ENCODE measurements around the gene DSG2. TPM values are rescaled to one million over a fixed set of nuclear protein-coding genes. Genes with fewer than 3 reads are reported as not detected.
"Not testable (repeated sequence)": the region's sequence is repeated elsewhere in the genome, so short reads cannot be mapped to it uniquely, and the experiment has no call there.

DSG2 gene
- total RNA-seq = 10 to 100 TPM; 47.5 to 51.0 TPM
- long read RNA-seq, full-length matches to known transcripts = 33 of 43 reads
- long read RNA-seq, partial matches to known transcripts = 3 of 43 reads
- long read RNA-seq, other reads (novel, unspliced or antisense) = 7 of 43 reads

GRCh38 chr18:31497836-31498573 lies at the start of gene DSG2:
Gene DSG2, plus strand, starts transcription at chr18:31498177. Its CDS starts 75 bp downstream, at chr18:31498252.
- ATAC-seq (peak; percentile 98), DNase-seq (peak; percentile 74)
- intact Hi-C loops (cut with DNase I) = loop anchor here in 1 of 2 donors (5.0 kb wide), 1 partner anchor 221 kb away; no protein-coding TSS in a partner anchor

GRCh38 chr18:31450409-31450808 lies 47.6 kb upstream of the DSG2 start:
- intact Hi-C loops (cut with DNase I) = no loop called here
- no peak for ATAC-seq
- no peak for DNase-seq

- ATAC-seq = no peak
- intact Hi-C loops (cut with DNase I) = no loop called here
- DNase-seq = no peak
These were observed 46.4 kb upstream of the DSG2 start for GRCh38 chr18:31451625-31452024.

- intact Hi-C loops (cut with DNase I) = no loop called here
These were observed 43.8 kb upstream of the DSG2 start for GRCh38 chr18:31454066-31454708.

GRCh38 chr18:31469629-31470028 lies 28.3 kb upstream of the DSG2 start:
- intact Hi-C loops (cut with DNase I) = no loop called here
- no peak for DNase-seq
- no peak for ATAC-seq

More at GRCh38 chr18:31454066-31454708, 43.8 kb upstream of the DSG2 start:
- ATAC-seq (peak; percentile 44 to 91), DNase-seq (no peak)

- intact Hi-C loops (cut with DNase I) = no loop called here
- DNase-seq = no peak
- no peak for ATAC-seq
These were observed 19.3 kb upstream of the DSG2 start for GRCh38 chr18:31478688-31479087.

- intact Hi-C loops (cut with DNase I) = no loop called here
- DNase-seq = no peak
- ATAC-seq = no peak
These were observed 15.9 kb upstream of the DSG2 start for GRCh38 chr18:31482051-31482450.

GRCh38 chr18:31483396-31483795 lies 14.6 kb upstream of the DSG2 start:
- no peak for ATAC-seq

GRCh38 chr18:31484461-31484860 lies 13.5 kb upstream of the DSG2 start:
- ATAC-seq (no peak), DNase-seq (no peak)
- intact Hi-C loops (cut with DNase I) = no loop called here

More at GRCh38 chr18:31483396-31483795, 14.6 kb upstream of the DSG2 start:
- intact Hi-C loops (cut with DNase I) = no loop called here
- no peak for DNase-seq

- intact Hi-C loops (cut with DNase I) = no loop called here
- DNase-seq (no peak), ATAC-seq (no peak)
These were observed 11.8 kb upstream of the DSG2 start for GRCh38 chr18:31486165-31486564.

GRCh38 chr18:31487246-31488015 lies 10.5 kb upstream of the DSG2 start:
- no peak for DNase-seq
- intact Hi-C loops (cut with DNase I) = no loop called here
- ATAC-seq = no peak

- DNase-seq (no peak), ATAC-seq (no peak)
- intact Hi-C loops (cut with DNase I) = no loop called here
These were observed 8.7 kb upstream of the DSG2 start for GRCh38 chr18:31489311-31489710.

GRCh38 chr18:31490387-31490786 lies 7.6 kb upstream of the DSG2 start:
- intact Hi-C loops (cut with DNase I) = no loop called here
- no peak for DNase-seq
- ATAC-seq = peak in 1 of 2 donors; percentile 39

- DNase-seq (no peak), ATAC-seq (peak in 1 of 2 donors; percentile 17)
- intact Hi-C loops (cut with DNase I) = no loop called here
These were observed 7.1 kb upstream of the DSG2 start for GRCh38 chr18:31490833-31491232.

GRCh38 chr18:31491586-31491985 lies 6.4 kb upstream of the DSG2 start:
- ATAC-seq = no peak
- DNase-seq = no peak
- intact Hi-C loops (cut with DNase I) = no loop called here

- ATAC-seq = no peak
- no peak for DNase-seq
- intact Hi-C loops (cut with DNase I) = no loop called here
These were observed 5.3 kb upstream of the DSG2 start for GRCh38 chr18:31492671-31493070.

GRCh38 chr18:31493171-31493570 lies 4.8 kb upstream of the DSG2 start:
- intact Hi-C loops (cut with DNase I) = no loop called here
- ATAC-seq = no peak
- DNase-seq = no peak

- intact Hi-C loops (cut with DNase I) = no loop called here
- ATAC-seq (no peak), DNase-seq (no peak)
These were observed 4.0 kb upstream of the DSG2 start for GRCh38 chr18:31493941-31494340.

- intact Hi-C loops (cut with DNase I) = loop anchor here in 1 of 2 donors (5.0 kb wide), 1 partner anchor 217 kb away; no protein-coding TSS in a partner anchor
- DNase-seq, ATAC-seq: not testable (repeated sequence)
These were observed 3.2 kb upstream of the DSG2 start for GRCh38 chr18:31494705-31495244.

Measured in left cardiac atrium (tissue), 4 donors.